ENCODE measurements around the gene FAM136A. TPM values are rescaled to one million over a fixed set of nuclear protein-coding genes. Genes with fewer than 3 reads are reported as not detected.
"Not testable (repeated sequence)": the region's sequence is repeated elsewhere in the genome, so short reads cannot be mapped to it uniquely, and the experiment has no call there.

The FAM136A gene
- total RNA-seq, 4 donors from 2014 or later: 26.9 to 51.1 (median 39.9) TPM

GRCh38 chr2:70303186-70303585 is 1.3 kb upstream of the FAM136A start:
- Histone ChIP-seq H3K27me3 (no peaks in the 10 kb centered on the region), H3K4me1 (peaks cover 4 to 26% (median 12%) of the 10 kb centered on the region in 3 donors), H3K4me3 (no peak overlapping the region), H3K9me3 (no peaks in the 10 kb centered on the region), H3K36me3 (peaks cover 0 to 24% (median 9%) of the 10 kb centered on the region in 3 donors), H3K27ac (no peak overlapping the region)
- TF ChIP-seq POLR2A (IDR thresholded peaks at IDR 0.05): no peak
- TF ChIP-seq, protein P1, sequence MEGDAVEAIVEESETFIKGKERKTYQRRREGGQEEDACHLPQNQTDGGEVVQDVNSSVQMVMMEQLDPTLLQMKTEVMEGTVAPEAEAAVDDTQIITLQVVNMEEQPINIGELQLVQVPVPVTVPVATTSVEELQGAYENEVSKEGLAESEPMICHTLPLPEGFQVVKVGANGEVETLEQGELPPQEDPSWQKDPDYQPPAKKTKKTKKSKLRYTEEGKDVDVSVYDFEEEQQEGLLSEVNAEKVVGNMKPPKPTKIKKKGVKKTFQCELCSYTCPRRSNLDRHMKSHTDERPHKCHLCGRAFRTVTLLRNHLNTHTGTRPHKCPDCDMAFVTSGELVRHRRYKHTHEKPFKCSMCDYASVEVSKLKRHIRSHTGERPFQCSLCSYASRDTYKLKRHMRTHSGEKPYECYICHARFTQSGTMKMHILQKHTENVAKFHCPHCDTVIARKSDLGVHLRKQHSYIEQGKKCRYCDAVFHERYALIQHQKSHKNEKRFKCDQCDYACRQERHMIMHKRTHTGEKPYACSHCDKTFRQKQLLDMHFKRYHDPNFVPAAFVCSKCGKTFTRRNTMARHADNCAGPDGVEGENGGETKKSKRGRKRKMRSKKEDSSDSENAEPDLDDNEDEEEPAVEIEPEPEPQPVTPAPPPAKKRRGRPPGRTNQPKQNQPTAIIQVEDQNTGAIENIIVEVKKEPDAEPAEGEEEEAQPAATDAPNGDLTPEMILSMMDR (IDR thresholded peaks at IDR 0.05): no peak
- intact Hi-C loops (cut with DNase I): loop anchor here (5.0 kb wide), 1 partner anchor 344 kb away; no protein-coding TSS in a partner anchor
- no peak for DNase-seq
- WGBS, 2 donors: 83% methylated on average over 3 of the region's 3 CpGs

GRCh38 chr2:70302195-70302546 is 304 bp upstream of the FAM136A start:
- intact Hi-C loops (cut with DNase I): loop anchor here (5.0 kb wide), 1 partner anchor 345 kb away; no protein-coding TSS in a partner anchor
- 33 to 34% methylated on average over 11 of the region's 11 CpGs for WGBS, 2 donors
- H3K36me3 ChIP-seq: peaks cover 0 to 34% (median 9%) of the 10 kb centered on the region in 3 donors
- peaks cover 4 to 26% (median 12%) of the 10 kb centered on the region in 3 donors for H3K4me1 ChIP-seq
- not testable (repeated sequence) for H3K9me3 ChIP-seq, H3K27me3 ChIP-seq, DNase-seq
- peak overlapping the region in 3 of 4 donors; percentile 87 to 96 (median 94) for H3K27ac ChIP-seq
- H3K4me3 ChIP-seq: peak overlapping the region; percentile 73 to 100 (median 98)

GRCh38 chr2:70300771-70301343 is 1.0 kb downstream of the FAM136A start:
- no peak for DNase-seq
- Histone ChIP-seq H3K36me3 (peaks cover 0 to 47% (median 12%) of the 10 kb centered on the region in 3 donors), H3K9me3 (no peaks in the 10 kb centered on the region), H3K4me1 (peaks cover 4 to 26% (median 12%) of the 10 kb centered on the region in 3 donors), H3K27me3 (no peaks in the 10 kb centered on the region), H3K27ac (peak overlapping the region; percentile 87 to 96 (median 94)), H3K4me3 (peak overlapping the region; percentile 73 to 100 (median 98))
- intact Hi-C loops (cut with DNase I): loop anchor here (5.0 kb wide), 1 partner anchor 346 kb away; no protein-coding TSS in a partner anchor
- TF ChIP-seq, protein P1 (IDR thresholded peaks at IDR 0.05): no peak
- TF ChIP-seq POLR2A (IDR thresholded peaks at IDR 0.05): no peak
- 42 to 59% methylated on average over 6 to 10 of the region's 10 CpGs for WGBS, 2 donors

DNA sequence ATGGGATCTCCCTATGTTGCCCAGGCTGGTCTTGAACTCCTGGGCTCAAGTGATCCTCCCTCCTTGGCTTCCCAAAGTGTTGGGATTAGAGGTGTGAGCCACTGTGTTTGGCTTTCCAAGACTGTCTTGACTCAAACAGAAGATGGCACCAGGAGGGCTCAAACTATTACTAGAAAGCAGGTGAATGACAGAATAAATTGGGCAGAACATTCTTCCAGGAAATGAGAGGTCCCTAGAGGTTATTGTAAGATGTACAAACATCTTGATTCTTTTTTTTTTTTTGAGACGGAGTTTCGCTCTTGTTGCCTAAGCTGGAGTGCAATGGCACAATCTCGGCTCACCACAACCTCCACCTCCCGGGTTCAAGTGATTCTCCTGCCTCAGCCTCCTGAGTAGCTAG is 4.0 kb downstream of the FAM136A start:
- Histone ChIP-seq H3K4me1 (peaks cover 4 to 26% (median 12%) of the 10 kb centered on the region in 3 donors), H3K36me3 (peaks cover 0 to 48% (median 12%) of the 10 kb centered on the region in 3 donors)
- H3K27ac ChIP-seq; DNase-seq; H3K9me3 ChIP-seq; intact Hi-C loops (cut with DNase I); H3K4me3 ChIP-seq; H3K27me3 ChIP-seq: not testable (repeated sequence)
- WGBS, 2 donors: 84 to 96% methylated on average over 3 to 4 of the region's 4 CpGs

- peaks cover 0 to 26% (median 0%) of the 10 kb centered on the region in 3 donors for H3K4me1 ChIP-seq
- no peak overlapping the region for H3K4me3 ChIP-seq
- H3K36me3 ChIP-seq: peaks cover 0 to 100% (median 34%) of the 10 kb centered on the region in 3 donors
- H3K9me3 ChIP-seq: no peaks in the 10 kb centered on the region
- TF ChIP-seq, protein P1 (IDR thresholded peaks at IDR 0.05): no peak
- no peak for TF ChIP-seq POLR2A (IDR thresholded peaks at IDR 0.05)
- no peaks in the 10 kb centered on the region for H3K27me3 ChIP-seq
- no peak for DNase-seq
- no peak overlapping the region for H3K27ac ChIP-seq
- WGBS, 2 donors: 94 to 95% methylated on average over 4 to 5 of the region's 5 CpGs
- intact Hi-C loops (cut with DNase I): no loop called here
Measured at GRCh38 chr2:70283500-70284191, 18.2 kb downstream of the FAM136A start.

- H3K4me3 ChIP-seq: no peak overlapping the region
- H3K36me3 ChIP-seq: peaks cover 0 to 100% (median 35%) of the 10 kb centered on the region in 3 donors
- H3K9me3 ChIP-seq: no peaks in the 10 kb centered on the region
- intact Hi-C loops (cut with DNase I): no loop called here
- TF ChIP-seq POLR2A (IDR thresholded peaks at IDR 0.05): no peak
- TF ChIP-seq, protein P1 (IDR thresholded peaks at IDR 0.05): no peak
- no peaks in the 10 kb centered on the region for H3K27me3 ChIP-seq
- H3K4me1 ChIP-seq: peaks cover 0 to 17% (median 0%) of the 10 kb centered on the region in 3 donors
- H3K27ac ChIP-seq: no peak overlapping the region
- WGBS, 2 donors: 82 to 85% methylated on average over 5 of the region's 5 CpGs
- no peak for DNase-seq
Measured at GRCh38 chr2:70282439-70282838, 19.4 kb downstream of the FAM136A start.
